HG02840 (cell line): ENCODE data around the gene EBP.
"Not testable (repeated sequence)": the region's sequence is repeated elsewhere in the genome, so short reads cannot be mapped to it uniquely, and the experiment has no call there.

Experiments used
- ATAC-seq: cut with Tn5 transposase; IDR thresholded peaks from one replicate; pipeline ENCODE4 v1.9.1; 2021; ENCODE audit warnings: mild to moderate bottlenecking, moderate library complexity, moderate number of reproducible peaks; ENCODE audit not compliant: unreplicated experiment, low FRiP score

Gene EBP

GRCh38 chrX:48520976-48521352, 644 bp upstream of the EBP start:
- no peak for ATAC-seq

GRCh38 chrX:48522291-48522690, 683 bp downstream of the EBP start:
- ATAC-seq: no peak

GRCh38 chrX:48523682-48524081, 2.1 kb downstream of the EBP start:
- ATAC-seq: no peak

- ATAC-seq: not testable (repeated sequence)
Measured at GRCh38 chrX:48525853-48526252, 4.2 kb downstream of the EBP start.

GRCh38 chrX:48530736-48531135, 9.1 kb downstream of the EBP start:
- ATAC-seq: no peak

- ATAC-seq: no peak
Measured at GRCh38 chrX:48531358-48531959, 9.9 kb downstream of the EBP start.

GRCh38 chrX:48532161-48532560, 10.6 kb downstream of the EBP start:
- no peak for ATAC-seq

GRCh38 chrX:48533165-48533564, 11.6 kb downstream of the EBP start:
- ATAC-seq: no peak

GRCh38 chrX:48538641-48539344, 17.2 kb downstream of the EBP start:
- no peak for ATAC-seq

- peak; percentile 76 for ATAC-seq
Measured at GRCh38 chrX:48539345-48540027, 17.9 kb downstream of the EBP start, which contains the start of gene TBC1D25. TSS of gene TBC1D25 (plus strand) at chrX:48539714. CDS start at chrX:48539798, 84 bp downstream.

GRCh38 chrX:48540028-48540375, 18.4 kb downstream of the EBP start:
- ATAC-seq: peak; percentile 29

- no peak for ATAC-seq
Measured at GRCh38 chrX:48540480-48540879, 18.9 kb downstream of the EBP start.

GRCh38 chrX:48541140-48541814, 19.7 kb downstream of the EBP start:
- no peak for ATAC-seq

- no peak for ATAC-seq
Measured at GRCh38 chrX:48548871-48549270, 27.3 kb downstream of the EBP start.

- not testable (repeated sequence) for ATAC-seq
Measured at GRCh38 chrX:48555731-48556325, 34.2 kb downstream of the EBP start.

GRCh38 chrX:48558271-48558670, 36.7 kb downstream of the EBP start:
- ATAC-seq: no peak

GRCh38 chrX:48559636-48560035, 38.0 kb downstream of the EBP start:
- no peak for ATAC-seq

GRCh38 chrX:48560056-48560455, 38.4 kb downstream of the EBP start:
- ATAC-seq: no peak

GRCh38 chrX:48560681-48561080, 39.1 kb downstream of the EBP start:
- no peak for ATAC-seq

GRCh38 chrX:48569958-48570357, 48.4 kb downstream of the EBP start:
- ATAC-seq: no peak
